ENCODE results near the gene FAN1.

DNA sequence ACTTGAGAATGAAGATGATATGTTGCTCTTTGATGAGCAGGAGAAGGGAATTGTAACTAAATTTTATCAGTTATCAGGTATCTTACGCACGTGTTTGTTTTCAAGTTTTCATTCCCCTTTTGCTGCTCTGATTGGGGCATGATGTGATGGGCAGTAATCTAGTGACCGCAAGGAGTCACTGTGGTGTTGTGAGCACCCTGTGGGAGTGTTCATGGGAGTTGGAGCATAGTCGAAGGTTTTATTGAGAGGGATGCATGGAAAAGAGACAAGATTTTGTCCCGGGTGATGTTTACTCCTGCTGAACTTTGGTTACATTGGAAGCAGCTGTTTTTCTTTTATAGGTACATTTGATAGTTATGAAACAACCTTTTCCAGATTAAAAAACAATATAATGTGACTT is 2.1 kb downstream of the FAN1 start:
- TF ChIP-seq ZNF274 (IDR thresholded peaks at IDR 0.05; ENCODE audit: low read depth, low read length) (no peak), SUZ12 (IDR thresholded peaks at IDR 0.05; ENCODE audit: extremely low read depth, insufficient read depth, insufficient read length) (no peak)
